Coronary artery (tissue), 2 donors: ENCODE results near the gene DHRS9.

Source experiments
- DNase-seq: peaks from one replicate; pipeline ENCODE4 v3.0.0-alpha.2; 2017; ENCODE audit warnings: low spot score
- H3K27ac ChIP-seq, 2 donors: fragments of 200-600 bp; sonication (generic); one replicate each; pipeline ENCODE4 v1.5.1; 2016 to 2019
- H3K4me3 ChIP-seq: fragments of 200-600 bp; sonication (generic); 2 replicates; pipeline ENCODE4 v1.5.1; 2016; ENCODE audit warnings: mild to moderate bottlenecking, moderate library complexity
- CTCF ChIP-seq: fragments of 200-600 bp; sonication (generic); IDR thresholded peaks from one replicate; pipeline ENCODE4 v1.5.1; 2019; ENCODE audit warnings: antibody characterized with exemption

Gene DHRS9

GRCh38 chr2:169069341-169069740 lies at the start of gene DHRS9:
DHRS9 (plus strand) TSS chr2:169069563; CDS start chr2:169081582, 12,019 bp downstream.
- Histone ChIP-seq H3K4me3 (no peak within 1 kb of the TSS), H3K27ac (no peak within 1 kb of the TSS)
- no peak for DNase-seq
- TF ChIP-seq CTCF, result no peak

- no peak overlapping the region for H3K27ac ChIP-seq
- no peak for DNase-seq
- no peak for TF ChIP-seq CTCF
- no peak overlapping the region for H3K4me3 ChIP-seq
Observed at GRCh38 chr2:169023161-169023560, 46.2 kb upstream of the DHRS9 start.

- Histone ChIP-seq H3K27ac (no peak overlapping the region), H3K4me3 (no peak overlapping the region)
- no peak for TF ChIP-seq CTCF
- no peak for DNase-seq
Observed at GRCh38 chr2:169026056-169026455, 43.3 kb upstream of the DHRS9 start.

- H3K4me3 ChIP-seq, result no peak overlapping the region
- no peak for DNase-seq
- no peak for TF ChIP-seq CTCF
- H3K27ac ChIP-seq, result no peak overlapping the region
Observed at GRCh38 chr2:169027234-169027633, 42.1 kb upstream of the DHRS9 start.

- H3K27ac ChIP-seq, result no peak overlapping the region
- no peak for TF ChIP-seq CTCF
- no peak overlapping the region for H3K4me3 ChIP-seq
- no peak for DNase-seq
Observed at GRCh38 chr2:169029341-169029740, 40.0 kb upstream of the DHRS9 start.

- no peak for DNase-seq
- Histone ChIP-seq H3K27ac (no peak within 1 kb of the TSS), H3K4me3 (no peak within 1 kb of the TSS)
- TF ChIP-seq CTCF, result no peak
Observed at GRCh38 chr2:169031202-169031601, 38.2 kb upstream of the DHRS9 start, which contains the start of gene ABCB11. ABCB11 (minus strand) TSS chr2:169031324; CDS start chr2:169018125, 13,199 bp downstream.

- TF ChIP-seq CTCF, result no peak
- Histone ChIP-seq H3K27ac (no peak overlapping the region), H3K4me3 (no peak overlapping the region)
- DNase-seq, result no peak
Observed at GRCh38 chr2:169034256-169034655, 35.1 kb upstream of the DHRS9 start.
